WTC11 (cell line): ENCODE data around the gene CTIF.

Experiments used
- CBFB ChIP-seq: sonication (generic); formaldehyde crosslinking; IDR thresholded peaks from 2 replicates; pipeline ENCODE4 v1.8.1; 2022; ENCODE audit warnings: mild to moderate bottlenecking, low read depth, missing genetic modification reagents
- CREM ChIP-seq: sonication (generic); formaldehyde crosslinking; IDR thresholded peaks from 2 replicates; pipeline ENCODE4 v1.8.1; 2022; ENCODE audit warnings: mild to moderate bottlenecking, missing genetic modification reagents, moderate library complexity
- ESRRA ChIP-seq: sonication (generic); formaldehyde crosslinking; IDR thresholded peaks from 2 replicates; pipeline ENCODE4 v1.8.1; 2022; ENCODE audit warnings: mild to moderate bottlenecking, missing genetic modification reagents, borderline replicate concordance
- FOXJ3 ChIP-seq: sonication (generic); formaldehyde crosslinking; IDR thresholded peaks from 2 replicates; pipeline ENCODE4 v1.9.0; 2021; ENCODE audit warnings: missing genetic modification reagents, mild to moderate bottlenecking, borderline replicate concordance
- NR3C1 ChIP-seq: sonication (generic); formaldehyde crosslinking; conservative IDR thresholded peaks from 2 replicates; pipeline ENCODE4 v1.8.1; 2023; ENCODE audit warnings: low read depth, mild to moderate bottlenecking, missing genetic modification reagents
- SP1 ChIP-seq: sonication (generic); formaldehyde crosslinking; conservative IDR thresholded peaks from 2 replicates; pipeline ENCODE4 v1.8.1; 2022; ENCODE audit warnings: missing genetic modification reagents
- ZNF121 ChIP-seq: sonication (generic); formaldehyde crosslinking; IDR thresholded peaks from 2 replicates; pipeline ENCODE4 v1.8.0; 2023; ENCODE audit warnings: missing genetic modification reagents
- TF ChIP-seq, protein P1 (sequence below): sonication (generic); formaldehyde crosslinking; conservative IDR thresholded peaks from 2 replicates; pipeline ENCODE4 v1.8.1; 2022; ENCODE audit warnings: mild to moderate bottlenecking, missing genetic modification reagents
- TF ChIP-seq, protein P2 (sequence below): fragments of 200-600 bp; IDR thresholded peaks from 2 replicates; pipeline ENCODE4 v1.8.0; 2022; ENCODE audit warnings: antibody characterized with exemption
- TF ChIP-seq, protein P3 (sequence below): sonication (generic); formaldehyde crosslinking; IDR thresholded peaks from 2 replicates; pipeline ENCODE4 v1.8.1; 2022; ENCODE audit warnings: mild to moderate bottlenecking, moderate library complexity, missing genetic modification reagents
- TF ChIP-seq, protein P4 (sequence below): sonication (generic); formaldehyde crosslinking; IDR thresholded peaks from 2 replicates; pipeline ENCODE4 v1.8.0; 2023; ENCODE audit warnings: mild to moderate bottlenecking, missing genetic modification reagents
- TF ChIP-seq, protein P5 (sequence below): sonication (generic); formaldehyde crosslinking; IDR thresholded peaks from 2 replicates; pipeline ENCODE4 v1.8.0; 2022; ENCODE audit warnings: mild to moderate bottlenecking, missing genetic modification reagents
- TF ChIP-seq, protein P6 (sequence below): sonication (generic); formaldehyde crosslinking; IDR thresholded peaks from 2 replicates; pipeline ENCODE4 v1.8.0; 2023; ENCODE audit warnings: missing genetic modification reagents, mild to moderate bottlenecking, borderline replicate concordance
- TF ChIP-seq, protein P7 (sequence below): sonication (generic); formaldehyde crosslinking; IDR thresholded peaks from 2 replicates; pipeline ENCODE4 v1.8.1; 2023; ENCODE audit warnings: mild to moderate bottlenecking, missing genetic modification reagents

DNA sequence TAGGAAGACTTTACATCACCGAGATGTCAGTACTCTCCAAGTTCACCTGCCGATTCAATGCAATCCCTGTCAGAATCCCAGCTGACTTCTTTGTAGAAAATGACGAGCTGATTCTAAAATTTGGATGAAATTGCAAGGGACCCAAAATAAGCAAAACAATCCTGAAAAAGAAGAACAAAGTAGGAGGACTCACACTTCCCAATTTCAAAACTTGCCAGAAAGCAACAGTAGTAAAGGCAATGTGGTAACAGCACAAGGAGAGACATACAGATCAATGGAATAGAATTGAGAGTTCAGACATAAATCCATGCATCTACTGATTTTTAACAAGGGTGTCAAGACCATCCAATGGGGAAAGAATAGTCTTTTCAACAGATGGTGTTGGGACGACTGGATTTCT lies 359.7 kb downstream of the CTIF start:
- TF ChIP-seq CREM (CRISPR knock-in tag) (no peak), NR3C1 (no peak), FOXJ3 (CRISPR knock-in tag) (no peak), SP1 (CRISPR knock-in tag) (no peak), CBFB (CRISPR knock-in tag) (no peak), ZNF121 (CRISPR knock-in tag) (no peak), ESRRA (no peak)
- TF ChIP-seq, protein P1, sequence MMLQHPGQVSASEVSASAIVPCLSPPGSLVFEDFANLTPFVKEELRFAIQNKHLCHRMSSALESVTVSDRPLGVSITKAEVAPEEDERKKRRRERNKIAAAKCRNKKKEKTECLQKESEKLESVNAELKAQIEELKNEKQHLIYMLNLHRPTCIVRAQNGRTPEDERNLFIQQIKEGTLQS (CRISPR knock-in tag): no peak
- TF ChIP-seq, protein P2, sequence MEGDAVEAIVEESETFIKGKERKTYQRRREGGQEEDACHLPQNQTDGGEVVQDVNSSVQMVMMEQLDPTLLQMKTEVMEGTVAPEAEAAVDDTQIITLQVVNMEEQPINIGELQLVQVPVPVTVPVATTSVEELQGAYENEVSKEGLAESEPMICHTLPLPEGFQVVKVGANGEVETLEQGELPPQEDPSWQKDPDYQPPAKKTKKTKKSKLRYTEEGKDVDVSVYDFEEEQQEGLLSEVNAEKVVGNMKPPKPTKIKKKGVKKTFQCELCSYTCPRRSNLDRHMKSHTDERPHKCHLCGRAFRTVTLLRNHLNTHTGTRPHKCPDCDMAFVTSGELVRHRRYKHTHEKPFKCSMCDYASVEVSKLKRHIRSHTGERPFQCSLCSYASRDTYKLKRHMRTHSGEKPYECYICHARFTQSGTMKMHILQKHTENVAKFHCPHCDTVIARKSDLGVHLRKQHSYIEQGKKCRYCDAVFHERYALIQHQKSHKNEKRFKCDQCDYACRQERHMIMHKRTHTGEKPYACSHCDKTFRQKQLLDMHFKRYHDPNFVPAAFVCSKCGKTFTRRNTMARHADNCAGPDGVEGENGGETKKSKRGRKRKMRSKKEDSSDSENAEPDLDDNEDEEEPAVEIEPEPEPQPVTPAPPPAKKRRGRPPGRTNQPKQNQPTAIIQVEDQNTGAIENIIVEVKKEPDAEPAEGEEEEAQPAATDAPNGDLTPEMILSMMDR: no peak
- TF ChIP-seq, protein P3, sequence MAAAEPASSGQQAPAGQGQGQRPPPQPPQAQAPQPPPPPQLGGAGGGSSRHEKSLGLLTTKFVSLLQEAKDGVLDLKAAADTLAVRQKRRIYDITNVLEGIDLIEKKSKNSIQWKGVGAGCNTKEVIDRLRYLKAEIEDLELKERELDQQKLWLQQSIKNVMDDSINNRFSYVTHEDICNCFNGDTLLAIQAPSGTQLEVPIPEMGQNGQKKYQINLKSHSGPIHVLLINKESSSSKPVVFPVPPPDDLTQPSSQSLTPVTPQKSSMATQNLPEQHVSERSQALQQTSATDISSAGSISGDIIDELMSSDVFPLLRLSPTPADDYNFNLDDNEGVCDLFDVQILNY (CRISPR knock-in tag): no peak
- TF ChIP-seq, protein P4, sequence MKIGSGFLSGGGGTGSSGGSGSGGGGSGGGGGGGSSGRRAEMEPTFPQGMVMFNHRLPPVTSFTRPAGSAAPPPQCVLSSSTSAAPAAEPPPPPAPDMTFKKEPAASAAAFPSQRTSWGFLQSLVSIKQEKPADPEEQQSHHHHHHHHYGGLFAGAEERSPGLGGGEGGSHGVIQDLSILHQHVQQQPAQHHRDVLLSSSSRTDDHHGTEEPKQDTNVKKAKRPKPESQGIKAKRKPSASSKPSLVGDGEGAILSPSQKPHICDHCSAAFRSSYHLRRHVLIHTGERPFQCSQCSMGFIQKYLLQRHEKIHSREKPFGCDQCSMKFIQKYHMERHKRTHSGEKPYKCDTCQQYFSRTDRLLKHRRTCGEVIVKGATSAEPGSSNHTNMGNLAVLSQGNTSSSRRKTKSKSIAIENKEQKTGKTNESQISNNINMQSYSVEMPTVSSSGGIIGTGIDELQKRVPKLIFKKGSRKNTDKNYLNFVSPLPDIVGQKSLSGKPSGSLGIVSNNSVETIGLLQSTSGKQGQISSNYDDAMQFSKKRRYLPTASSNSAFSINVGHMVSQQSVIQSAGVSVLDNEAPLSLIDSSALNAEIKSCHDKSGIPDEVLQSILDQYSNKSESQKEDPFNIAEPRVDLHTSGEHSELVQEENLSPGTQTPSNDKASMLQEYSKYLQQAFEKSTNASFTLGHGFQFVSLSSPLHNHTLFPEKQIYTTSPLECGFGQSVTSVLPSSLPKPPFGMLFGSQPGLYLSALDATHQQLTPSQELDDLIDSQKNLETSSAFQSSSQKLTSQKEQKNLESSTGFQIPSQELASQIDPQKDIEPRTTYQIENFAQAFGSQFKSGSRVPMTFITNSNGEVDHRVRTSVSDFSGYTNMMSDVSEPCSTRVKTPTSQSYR (CRISPR knock-in tag): no peak
- TF ChIP-seq, protein P5, sequence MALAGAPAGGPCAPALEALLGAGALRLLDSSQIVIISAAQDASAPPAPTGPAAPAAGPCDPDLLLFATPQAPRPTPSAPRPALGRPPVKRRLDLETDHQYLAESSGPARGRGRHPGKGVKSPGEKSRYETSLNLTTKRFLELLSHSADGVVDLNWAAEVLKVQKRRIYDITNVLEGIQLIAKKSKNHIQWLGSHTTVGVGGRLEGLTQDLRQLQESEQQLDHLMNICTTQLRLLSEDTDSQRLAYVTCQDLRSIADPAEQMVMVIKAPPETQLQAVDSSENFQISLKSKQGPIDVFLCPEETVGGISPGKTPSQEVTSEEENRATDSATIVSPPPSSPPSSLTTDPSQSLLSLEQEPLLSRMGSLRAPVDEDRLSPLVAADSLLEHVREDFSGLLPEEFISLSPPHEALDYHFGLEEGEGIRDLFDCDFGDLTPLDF (CRISPR knock-in tag): no peak
- TF ChIP-seq, protein P6, sequence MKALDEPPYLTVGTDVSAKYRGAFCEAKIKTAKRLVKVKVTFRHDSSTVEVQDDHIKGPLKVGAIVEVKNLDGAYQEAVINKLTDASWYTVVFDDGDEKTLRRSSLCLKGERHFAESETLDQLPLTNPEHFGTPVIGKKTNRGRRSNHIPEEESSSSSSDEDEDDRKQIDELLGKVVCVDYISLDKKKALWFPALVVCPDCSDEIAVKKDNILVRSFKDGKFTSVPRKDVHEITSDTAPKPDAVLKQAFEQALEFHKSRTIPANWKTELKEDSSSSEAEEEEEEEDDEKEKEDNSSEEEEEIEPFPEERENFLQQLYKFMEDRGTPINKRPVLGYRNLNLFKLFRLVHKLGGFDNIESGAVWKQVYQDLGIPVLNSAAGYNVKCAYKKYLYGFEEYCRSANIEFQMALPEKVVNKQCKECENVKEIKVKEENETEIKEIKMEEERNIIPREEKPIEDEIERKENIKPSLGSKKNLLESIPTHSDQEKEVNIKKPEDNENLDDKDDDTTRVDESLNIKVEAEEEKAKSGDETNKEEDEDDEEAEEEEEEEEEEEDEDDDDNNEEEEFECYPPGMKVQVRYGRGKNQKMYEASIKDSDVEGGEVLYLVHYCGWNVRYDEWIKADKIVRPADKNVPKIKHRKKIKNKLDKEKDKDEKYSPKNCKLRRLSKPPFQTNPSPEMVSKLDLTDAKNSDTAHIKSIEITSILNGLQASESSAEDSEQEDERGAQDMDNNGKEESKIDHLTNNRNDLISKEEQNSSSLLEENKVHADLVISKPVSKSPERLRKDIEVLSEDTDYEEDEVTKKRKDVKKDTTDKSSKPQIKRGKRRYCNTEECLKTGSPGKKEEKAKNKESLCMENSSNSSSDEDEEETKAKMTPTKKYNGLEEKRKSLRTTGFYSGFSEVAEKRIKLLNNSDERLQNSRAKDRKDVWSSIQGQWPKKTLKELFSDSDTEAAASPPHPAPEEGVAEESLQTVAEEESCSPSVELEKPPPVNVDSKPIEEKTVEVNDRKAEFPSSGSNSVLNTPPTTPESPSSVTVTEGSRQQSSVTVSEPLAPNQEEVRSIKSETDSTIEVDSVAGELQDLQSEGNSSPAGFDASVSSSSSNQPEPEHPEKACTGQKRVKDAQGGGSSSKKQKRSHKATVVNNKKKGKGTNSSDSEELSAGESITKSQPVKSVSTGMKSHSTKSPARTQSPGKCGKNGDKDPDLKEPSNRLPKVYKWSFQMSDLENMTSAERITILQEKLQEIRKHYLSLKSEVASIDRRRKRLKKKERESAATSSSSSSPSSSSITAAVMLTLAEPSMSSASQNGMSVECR (CRISPR knock-in tag): no peak
- TF ChIP-seq, protein P7, sequence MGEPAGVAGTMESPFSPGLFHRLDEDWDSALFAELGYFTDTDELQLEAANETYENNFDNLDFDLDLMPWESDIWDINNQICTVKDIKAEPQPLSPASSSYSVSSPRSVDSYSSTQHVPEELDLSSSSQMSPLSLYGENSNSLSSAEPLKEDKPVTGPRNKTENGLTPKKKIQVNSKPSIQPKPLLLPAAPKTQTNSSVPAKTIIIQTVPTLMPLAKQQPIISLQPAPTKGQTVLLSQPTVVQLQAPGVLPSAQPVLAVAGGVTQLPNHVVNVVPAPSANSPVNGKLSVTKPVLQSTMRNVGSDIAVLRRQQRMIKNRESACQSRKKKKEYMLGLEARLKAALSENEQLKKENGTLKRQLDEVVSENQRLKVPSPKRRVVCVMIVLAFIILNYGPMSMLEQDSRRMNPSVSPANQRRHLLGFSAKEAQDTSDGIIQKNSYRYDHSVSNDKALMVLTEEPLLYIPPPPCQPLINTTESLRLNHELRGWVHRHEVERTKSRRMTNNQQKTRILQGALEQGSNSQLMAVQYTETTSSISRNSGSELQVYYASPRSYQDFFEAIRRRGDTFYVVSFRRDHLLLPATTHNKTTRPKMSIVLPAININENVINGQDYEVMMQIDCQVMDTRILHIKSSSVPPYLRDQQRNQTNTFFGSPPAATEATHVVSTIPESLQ (CRISPR knock-in tag): no peak
